GM19238 (cell line): ENCODE results near the gene DENND5A.
"Not testable (repeated sequence)": the region's sequence is repeated elsewhere in the genome, so short reads cannot be mapped to it uniquely, and the experiment has no call there.

Source experiments
- DNase-seq: peaks from one replicate; pipeline ENCODE4 v3.0.0; 2011; ENCODE audit warnings: low spot score; ENCODE audit not compliant: insufficient read length

DENND5A gene

DNA sequence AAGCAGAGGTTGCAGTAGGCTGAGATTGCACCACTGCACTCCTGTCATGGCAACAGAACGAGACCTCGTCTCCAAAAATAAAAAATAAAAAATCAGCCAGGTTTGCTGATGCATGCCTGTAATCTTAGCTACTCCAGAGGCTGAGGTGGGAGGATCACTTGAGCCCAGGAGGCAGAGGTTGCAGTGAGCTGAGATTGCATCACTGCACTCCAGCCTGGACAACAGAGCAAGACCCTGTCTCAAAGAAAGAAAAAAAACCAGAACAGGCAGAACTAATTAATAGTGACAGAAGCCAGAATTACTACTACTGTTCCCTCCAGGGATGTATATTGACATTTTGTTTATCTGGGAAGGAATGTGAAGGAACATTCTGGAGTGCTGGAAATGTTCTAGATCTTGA lies 166.7 kb downstream of the DENND5A start:
- DNase-seq = not testable (repeated sequence)

DNA sequence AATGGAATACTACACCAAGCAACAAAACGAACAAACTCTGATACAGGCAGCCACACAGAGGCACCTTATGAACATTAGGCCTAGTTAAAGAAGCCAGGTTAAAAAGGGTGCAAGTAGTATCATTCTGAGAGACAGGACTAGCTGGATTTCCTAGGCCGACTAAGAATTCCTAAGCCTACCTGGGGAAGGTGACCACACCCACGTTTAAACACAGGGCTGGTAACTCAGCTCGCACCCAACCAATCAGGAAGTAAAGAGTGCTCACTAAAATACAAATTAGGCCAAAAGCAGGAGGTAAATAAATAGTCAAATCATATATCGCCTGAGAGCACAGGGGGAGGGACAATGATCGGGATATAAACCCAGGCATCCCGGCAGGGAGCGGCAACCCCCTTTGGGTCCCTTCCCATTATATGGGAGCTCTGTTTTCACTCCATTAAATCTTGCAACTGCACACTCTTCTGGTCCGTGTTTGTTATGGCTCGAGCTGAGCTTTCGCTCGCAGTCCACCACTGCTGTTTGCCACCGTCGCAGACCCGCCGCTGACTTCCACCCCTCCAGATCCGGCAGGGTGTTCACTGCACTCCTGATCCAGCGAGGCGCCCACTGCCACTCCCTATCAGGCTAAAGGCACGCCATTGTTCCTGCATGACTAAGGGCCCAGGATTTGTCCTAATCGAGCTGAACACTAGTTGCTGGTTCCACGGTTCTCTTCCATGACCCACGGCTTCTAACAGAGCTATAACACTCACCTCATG lies 167.8 kb downstream of the DENND5A start:
- DNase-seq = not testable (repeated sequence)

DNA sequence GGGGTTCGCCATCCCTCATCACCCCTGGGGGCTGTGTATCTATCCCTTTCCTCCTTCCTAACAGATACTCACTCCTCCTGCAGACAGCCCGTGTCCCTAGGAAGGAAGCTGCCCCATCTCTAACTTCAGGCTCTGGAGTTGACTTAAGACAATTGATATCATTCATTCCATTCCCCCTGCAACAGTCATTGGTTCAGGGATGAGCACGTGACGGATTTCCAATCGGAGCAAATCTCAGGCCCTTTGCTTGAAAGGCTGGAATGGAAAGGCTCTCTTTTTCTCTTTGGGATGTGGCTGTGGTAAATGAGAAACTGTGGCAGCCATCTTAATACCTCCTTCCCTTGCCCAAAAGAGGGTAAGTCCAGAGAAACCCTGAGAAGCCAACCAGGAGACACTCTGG lies 168.7 kb downstream of the DENND5A start:
- no peak for DNase-seq

DNA sequence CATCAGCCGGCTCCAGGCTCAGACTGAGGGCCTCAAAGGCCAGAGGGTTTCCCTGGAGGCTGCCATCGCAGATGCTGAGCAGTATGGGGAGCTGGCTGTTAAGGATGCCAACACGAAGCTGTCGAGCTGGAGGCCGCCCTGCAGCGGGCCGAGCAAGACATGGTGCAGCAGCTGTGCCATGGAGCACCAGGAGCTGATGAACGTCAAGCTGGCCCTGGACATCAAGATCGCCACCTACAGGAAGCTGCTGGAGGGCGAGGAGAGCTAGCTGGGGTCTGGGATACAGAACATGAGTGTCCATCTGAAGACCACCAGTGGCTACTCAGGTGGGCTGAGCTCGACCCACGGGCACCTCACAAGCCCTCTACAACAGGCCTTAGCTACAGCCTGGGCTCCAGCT lies 169.7 kb downstream of the DENND5A start:
- no peak for DNase-seq

DNA sequence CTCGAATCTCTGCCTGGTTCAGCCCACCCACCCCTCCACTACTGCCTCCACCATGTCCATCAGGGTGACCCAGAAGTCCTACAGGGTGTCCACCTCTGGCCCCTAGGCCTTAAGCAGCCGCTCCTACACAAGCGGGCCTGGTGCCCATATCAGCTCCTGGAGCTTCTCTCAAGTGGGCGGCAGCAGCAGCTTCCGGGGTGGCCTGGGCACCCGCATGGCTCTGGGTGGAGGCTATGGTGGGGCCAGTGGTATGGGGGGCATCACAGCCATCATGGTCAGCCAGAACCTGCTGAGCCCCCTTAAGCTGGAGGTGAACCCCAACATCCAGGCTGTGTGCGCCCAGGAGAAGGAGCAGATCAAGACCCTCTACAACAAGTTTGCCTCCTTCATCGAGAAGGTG lies 170.7 kb downstream of the DENND5A start:
- DNase-seq = no peak

DNA sequence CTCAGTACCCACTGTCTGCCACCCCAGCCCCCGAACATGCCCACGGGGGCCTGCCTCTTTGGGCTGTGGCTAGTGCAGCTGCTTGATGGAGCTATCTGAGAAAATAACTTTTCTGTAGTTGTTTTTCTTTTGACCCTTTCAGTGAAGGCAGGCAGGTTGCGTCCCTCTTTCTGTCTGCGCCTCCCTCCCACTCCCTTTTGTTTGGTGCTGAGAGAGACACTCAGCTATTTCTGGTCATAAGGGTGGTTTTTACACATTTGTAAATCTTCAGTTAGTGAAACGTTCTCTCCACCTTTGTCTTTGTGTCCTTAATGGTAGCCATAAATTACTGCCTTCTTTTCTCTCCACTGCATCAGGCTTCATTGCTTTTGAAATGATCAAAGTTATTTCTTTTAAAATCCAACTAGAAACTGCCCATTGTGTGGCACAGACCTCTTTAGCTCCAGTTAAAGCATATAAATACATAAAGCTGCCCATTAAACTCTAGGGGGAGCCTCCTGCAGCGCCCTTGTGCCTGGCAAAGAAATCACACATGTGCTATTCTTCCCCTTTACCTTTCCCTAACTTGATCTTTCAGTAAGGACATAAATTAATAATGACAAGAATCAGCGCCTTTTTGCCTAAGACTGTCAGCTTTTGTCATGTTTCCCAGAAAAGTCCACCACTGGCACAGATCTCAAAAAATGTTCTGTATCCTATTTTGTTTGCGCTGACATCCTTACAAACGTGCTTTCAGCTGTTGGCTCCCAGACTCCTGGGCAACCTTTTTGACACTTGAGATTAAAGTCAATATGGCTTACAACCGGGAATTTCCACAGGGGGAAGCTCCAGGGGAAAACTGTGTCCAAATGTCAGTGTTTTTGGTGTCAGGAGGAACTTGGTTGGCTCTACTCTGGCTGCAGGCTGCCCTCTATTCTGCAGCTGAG lies 172.0 kb downstream of the DENND5A start:
- DNase-seq = no peak

DNA sequence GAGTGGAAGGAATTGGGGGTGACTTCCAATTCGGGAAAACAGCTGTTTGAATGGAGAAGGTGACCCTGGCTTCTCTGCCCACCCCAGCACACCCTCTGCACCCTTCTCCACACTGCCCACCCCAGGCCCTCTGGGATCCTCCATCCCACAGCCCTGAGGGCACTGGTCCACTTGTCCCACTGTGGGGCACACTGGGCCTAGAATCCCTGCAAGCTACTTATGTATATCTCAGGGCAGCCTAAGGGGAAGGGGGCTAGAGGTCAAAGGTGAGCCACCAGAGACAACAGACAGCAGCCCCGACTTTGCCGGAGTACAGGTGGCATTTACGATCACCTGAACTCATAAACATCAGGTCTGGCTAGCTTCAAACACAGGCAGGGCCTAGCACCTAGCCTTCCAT lies 173.1 kb downstream of the DENND5A start:
- DNase-seq = no peak

DNA sequence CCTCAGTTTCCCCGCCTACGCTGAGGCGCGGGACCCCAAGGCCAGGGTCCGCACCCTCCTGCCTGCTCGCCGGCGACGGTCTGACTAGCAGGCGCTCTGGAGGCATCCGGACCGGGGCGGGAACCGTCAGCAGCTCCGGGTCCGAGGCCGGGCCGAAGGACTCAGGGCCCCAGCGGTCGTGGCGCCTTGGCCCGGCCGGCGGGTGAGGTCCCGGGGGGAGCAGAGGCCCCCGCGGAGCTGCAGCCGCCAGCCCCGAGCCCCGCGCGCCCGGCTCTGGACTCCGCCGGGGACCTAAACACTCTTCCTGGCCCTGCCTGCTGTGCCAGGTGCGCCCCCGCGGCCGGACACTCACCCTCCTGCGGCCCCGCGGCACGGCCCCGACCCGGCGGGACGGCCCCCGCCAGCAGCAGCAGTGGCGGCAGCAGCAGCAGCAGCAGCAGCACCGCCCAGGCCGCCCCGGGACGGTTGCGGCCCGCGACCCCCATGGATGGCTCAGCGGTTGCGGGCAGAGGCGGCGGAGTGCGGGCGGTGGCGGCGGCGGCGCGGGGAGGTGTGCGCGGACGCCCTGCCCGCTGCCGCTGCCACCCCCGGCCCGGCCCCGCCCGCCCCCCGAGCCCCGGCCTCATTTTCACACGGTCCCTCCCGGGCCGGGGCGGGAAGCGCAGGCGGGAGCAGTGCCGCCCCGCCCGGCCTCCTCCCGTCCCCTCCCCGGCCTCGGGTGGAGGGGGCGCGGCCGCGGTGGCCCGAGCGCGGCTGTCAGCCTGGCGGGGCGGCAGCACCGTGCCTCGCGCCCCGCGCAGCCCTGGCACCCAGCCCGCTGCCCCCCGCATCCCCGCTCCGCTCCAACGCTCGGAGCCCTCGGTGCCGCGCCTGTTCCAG lies 173.9 kb downstream of the DENND5A start, which contains the start of gene SCUBE2:
SCUBE2 (minus strand) TSS at position 556 of the 879 bp plus-strand sequence; CDS start at position 485, 71 bp downstream.
- DNase-seq = no peak

DNA sequence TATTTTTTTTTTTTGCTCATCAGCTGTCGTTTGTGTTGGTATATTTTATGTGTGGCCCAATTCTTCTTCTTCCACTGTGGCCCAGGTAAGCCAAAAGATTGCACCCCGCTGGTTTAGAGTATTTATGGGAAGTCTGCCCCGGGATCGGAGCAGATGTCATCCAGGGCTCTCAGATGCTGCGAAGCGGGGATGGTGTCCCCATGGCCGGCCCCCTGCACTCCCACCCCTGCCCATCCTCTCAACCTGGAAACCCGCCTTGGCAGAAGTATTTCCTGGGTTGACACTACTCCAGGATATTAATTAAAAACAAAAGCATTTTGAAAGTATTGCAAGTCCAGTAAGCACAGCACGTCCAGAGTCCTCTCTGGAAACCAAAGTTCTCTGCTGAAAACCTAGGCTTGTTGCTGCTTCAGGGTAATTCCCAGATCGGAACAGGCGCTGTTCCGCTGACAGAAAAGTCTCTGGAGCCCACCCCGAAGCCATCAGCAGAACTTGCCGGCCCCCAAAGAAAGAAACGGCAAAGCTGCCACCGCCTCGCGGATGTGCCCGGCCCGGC lies 174.6 kb downstream of the DENND5A start:
- no peak for DNase-seq

DNA sequence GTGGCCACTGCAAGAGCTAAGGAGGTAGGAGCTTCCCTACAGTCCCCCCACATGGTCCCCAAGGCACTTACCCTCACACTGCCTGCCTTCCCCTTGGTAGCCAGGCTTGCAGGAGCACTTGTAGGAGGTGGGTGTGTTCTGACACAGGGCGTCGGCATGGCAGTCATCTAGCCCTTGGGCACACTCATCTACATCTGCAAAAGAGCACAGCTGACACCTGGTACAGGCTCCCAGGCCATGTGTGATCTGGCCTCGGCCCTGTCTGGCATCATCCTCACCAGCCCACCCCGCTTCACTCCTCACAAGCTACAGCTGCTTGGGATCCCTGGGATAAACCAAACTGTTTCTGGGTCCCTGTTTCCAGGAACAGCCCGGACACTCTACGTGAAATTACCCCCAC lies 175.5 kb downstream of the DENND5A start:
- no peak for DNase-seq

DNA sequence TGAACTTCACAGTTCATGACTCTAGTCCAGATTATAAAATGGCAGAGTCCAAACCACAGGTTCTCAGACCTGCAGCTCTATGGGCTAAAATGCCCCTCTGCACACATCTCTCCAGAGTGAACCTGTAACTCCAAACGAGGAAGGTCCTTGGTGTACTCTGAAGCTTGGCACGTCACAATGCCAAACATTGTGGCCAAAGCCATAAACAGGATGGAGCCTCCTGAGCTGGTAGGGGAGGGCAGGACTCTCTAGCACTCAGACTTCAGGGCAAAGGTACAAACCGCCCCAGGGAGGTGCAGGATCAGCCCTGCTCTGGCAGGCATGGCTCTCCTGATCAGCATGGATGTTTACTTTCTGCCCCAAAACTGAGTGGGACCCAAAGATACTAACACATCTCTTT lies 176.1 kb downstream of the DENND5A start:
- no peak for DNase-seq
